Measurements from ENCODE around the gene CST11. TPM values are rescaled to one million over a fixed set of nuclear protein-coding genes. Genes with fewer than 3 reads are reported as not detected.

The CST11 gene
- total RNA-seq, 1 donor from 2014 or later = not detected

DNA sequence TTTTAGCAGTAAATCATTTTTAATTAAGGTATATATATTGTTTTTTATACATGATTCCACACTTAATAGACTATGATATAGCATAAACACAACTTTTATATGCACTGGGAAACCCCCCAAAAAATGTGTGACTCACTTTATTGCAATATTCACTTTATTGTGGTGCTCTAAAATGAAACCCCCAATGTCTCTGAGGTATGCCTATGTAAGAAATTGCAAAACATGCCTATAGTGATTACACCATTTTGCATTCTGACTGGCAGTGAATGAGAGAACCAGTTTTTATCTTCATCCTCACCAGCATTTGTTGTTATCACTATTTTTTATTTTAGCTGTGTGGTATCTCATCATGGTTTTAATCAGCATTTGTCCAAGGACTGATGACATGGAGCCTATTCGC is 8.5 kb upstream of the CST11 start:
- H3K36me3 Mint-ChIP-seq (ENCODE audit: low read depth) = no peaks in the 10 kb centered on the region
- no peak overlapping the region for H3K4me3 Mint-ChIP-seq (ENCODE audit: unreplicated experiment)
- H3K27me3 Mint-ChIP-seq (ENCODE audit: low read depth) = peaks cover 11% of the 10 kb centered on the region
- no peaks in the 10 kb centered on the region for H3K4me1 Mint-ChIP-seq (ENCODE audit: low read depth)
- no peak overlapping the region for H3K27ac Mint-ChIP-seq (ENCODE audit: unreplicated experiment)
- no peak for TF ChIP-seq CTCF (IDR thresholded peaks at IDR 0.05)
- no peak for DNase-seq (ENCODE audit: low spot score)
- H3K9me3 Mint-ChIP-seq (ENCODE audit: low read depth) = peaks cover 21% of the 10 kb centered on the region

- no peak for DNase-seq (ENCODE audit: low spot score)
- Mint-ChIP-seq H3K4me1 (ENCODE audit: low read depth) (no peaks in the 10 kb centered on the region), H3K9me3 (ENCODE audit: low read depth) (peaks cover 13% of the 10 kb centered on the region), H3K36me3 (ENCODE audit: low read depth) (no peaks in the 10 kb centered on the region), H3K27ac (ENCODE audit: unreplicated experiment) (no peak overlapping the region), H3K27me3 (ENCODE audit: low read depth) (peaks cover 11% of the 10 kb centered on the region), H3K4me3 (ENCODE audit: unreplicated experiment) (no peak overlapping the region)
- no peak for TF ChIP-seq CTCF (IDR thresholded peaks at IDR 0.05)
Observed at GRCh38 chr20:23459461-23460150, 6.9 kb upstream of the CST11 start.

DNA sequence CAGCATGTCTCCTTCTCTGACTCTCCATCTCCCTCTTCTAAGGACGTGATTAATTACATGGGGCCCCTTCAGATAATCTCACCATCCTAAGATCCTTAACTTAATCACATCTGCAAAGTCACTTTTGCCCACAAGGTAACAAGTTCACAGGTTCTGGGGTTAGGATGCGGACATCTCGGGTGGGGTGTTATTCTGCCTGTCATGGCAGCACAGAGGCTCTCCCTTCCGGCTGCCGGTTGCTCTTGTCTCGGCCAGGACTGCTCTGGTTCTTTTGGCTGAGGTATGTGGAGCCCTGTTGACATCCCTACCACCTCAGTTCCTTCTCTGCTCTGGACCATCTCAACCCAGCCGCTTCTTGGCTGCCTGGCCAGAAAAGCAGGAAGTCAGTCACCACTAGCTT is 4.2 kb upstream of the CST11 start:
- DNase-seq (ENCODE audit: low spot score) = no peak
- no peaks in the 10 kb centered on the region for H3K9me3 Mint-ChIP-seq (ENCODE audit: low read depth)
- no peaks in the 10 kb centered on the region for H3K4me1 Mint-ChIP-seq (ENCODE audit: low read depth)
- no peaks in the 10 kb centered on the region for H3K36me3 Mint-ChIP-seq (ENCODE audit: low read depth)
- H3K4me3 Mint-ChIP-seq (ENCODE audit: unreplicated experiment) = no peak overlapping the region
- no peak overlapping the region for H3K27ac Mint-ChIP-seq (ENCODE audit: unreplicated experiment)
- peaks cover 6% of the 10 kb centered on the region for H3K27me3 Mint-ChIP-seq (ENCODE audit: low read depth)
- TF ChIP-seq CTCF (IDR thresholded peaks at IDR 0.05) = no peak

GRCh38 chr20:23456409-23456808 is 3.7 kb upstream of the CST11 start:
- Mint-ChIP-seq H3K9me3 (ENCODE audit: low read depth) (no peaks in the 10 kb centered on the region), H3K27me3 (ENCODE audit: low read depth) (peaks cover 5% of the 10 kb centered on the region), H3K4me3 (ENCODE audit: unreplicated experiment) (no peak overlapping the region), H3K4me1 (ENCODE audit: low read depth) (no peaks in the 10 kb centered on the region), H3K27ac (ENCODE audit: unreplicated experiment) (no peak overlapping the region), H3K36me3 (ENCODE audit: low read depth) (no peaks in the 10 kb centered on the region)
- no peak for TF ChIP-seq CTCF (IDR thresholded peaks at IDR 0.05)
- no peak for DNase-seq (ENCODE audit: low spot score)

- Mint-ChIP-seq H3K27ac (ENCODE audit: unreplicated experiment) (no peak overlapping the region), H3K4me3 (ENCODE audit: unreplicated experiment) (no peak overlapping the region), H3K4me1 (ENCODE audit: low read depth) (no peaks in the 10 kb centered on the region), H3K36me3 (ENCODE audit: low read depth) (no peaks in the 10 kb centered on the region), H3K27me3 (ENCODE audit: low read depth) (peaks cover 5% of the 10 kb centered on the region), H3K9me3 (ENCODE audit: low read depth) (no peaks in the 10 kb centered on the region)
- no peak for DNase-seq (ENCODE audit: low spot score)
- TF ChIP-seq CTCF (IDR thresholded peaks at IDR 0.05) = no peak
Observed at GRCh38 chr20:23455639-23456038, 3.0 kb upstream of the CST11 start.

Measured in chondrocyte (in vitro differentiated cells).